Cardiac muscle cell (in vitro differentiated cells and primary cell): ENCODE data around the gene MYH9. TPM values are rescaled to one million over a fixed set of nuclear protein-coding genes. Genes with fewer than 3 reads are reported as not detected.

ENCODE experiments used
- DNase-seq, 2 donors: peaks; one replicate each; pipeline versions ENCODE4 v3.0.0 to v3.0.0-alpha.2; 2010 to 2017; ENCODE audit warnings: low read depth in 1 of 2, low spot score in 1 of 2
- H3K27ac ChIP-seq: fragments of 200-600 bp; sonication (generic); 2 replicates; pipeline ENCODE4 v1.5.1; 2016
- H3K27me3 ChIP-seq: fragments of 200-600 bp; sonication (generic); 2 replicates; pipeline ENCODE4 v1.6.0; 2016; ENCODE audit warnings: control low read depth
- H3K36me3 ChIP-seq: fragments of 200-600 bp; sonication (generic); 2 replicates; pipeline ENCODE4 v1.5.1; 2016; ENCODE audit warnings: control low read depth
- H3K4me1 ChIP-seq: fragments of 200-600 bp; sonication (generic); 2 replicates; pipeline ENCODE4 v1.8.1; 2017; ENCODE audit warnings: low read depth, mild to moderate bottlenecking, mixed run types
- H3K4me3 ChIP-seq: fragments of 200-600 bp; sonication (generic); 2 replicates; pipeline ENCODE4 v1.5.1; 2016; ENCODE audit warnings: mild to moderate bottlenecking
- H3K9me3 ChIP-seq: fragments of 200-600 bp; sonication (generic); 2 replicates; pipeline ENCODE4 v1.5.1; 2017; ENCODE audit warnings: low read depth, mild to moderate bottlenecking, control low read depth
- CTCF ChIP-seq: IDR thresholded peaks from 2 replicates; pipeline ENCODE4 v1.5.1; 2012; ENCODE audit warnings: low read depth, mild to moderate bottlenecking, low read length
- polyA plus RNA-seq: library from polyadenylated mRNA; unstranded; fragments of >200 nt; fragmentation: Nextera tagmentation; extraction: Ambion mirVana; gene quantifications from 2 replicates; pipeline ENCODE4 v1.2.1, GENCODE V29; 2016
- total RNA-seq: library from RNA; depleted of rRNA; stranded (reverse); fragments of >200 nt; gene quantifications from 2 replicates; pipeline ENCODE4 v1.2.3, GENCODE V29; 2016

Gene MYH9
- total and polyA plus RNA-seq, 2 experiments from 2014 or later: 88.7 to 174 TPM

GRCh38 chr22:36285017-36285416 lies 102.8 kb downstream of the MYH9 start:
- no peaks in the 10 kb centered on the region for H3K4me1 ChIP-seq
- DNase-seq: no peak
- no peaks in the 10 kb centered on the region for H3K9me3 ChIP-seq
- no peak for TF ChIP-seq CTCF
- H3K4me3 ChIP-seq: no peak overlapping the region
- H3K27ac ChIP-seq: no peak overlapping the region
- H3K27me3 ChIP-seq: no peaks in the 10 kb centered on the region
- H3K36me3 ChIP-seq: peaks cover 73% of the 10 kb centered on the region

DNA sequence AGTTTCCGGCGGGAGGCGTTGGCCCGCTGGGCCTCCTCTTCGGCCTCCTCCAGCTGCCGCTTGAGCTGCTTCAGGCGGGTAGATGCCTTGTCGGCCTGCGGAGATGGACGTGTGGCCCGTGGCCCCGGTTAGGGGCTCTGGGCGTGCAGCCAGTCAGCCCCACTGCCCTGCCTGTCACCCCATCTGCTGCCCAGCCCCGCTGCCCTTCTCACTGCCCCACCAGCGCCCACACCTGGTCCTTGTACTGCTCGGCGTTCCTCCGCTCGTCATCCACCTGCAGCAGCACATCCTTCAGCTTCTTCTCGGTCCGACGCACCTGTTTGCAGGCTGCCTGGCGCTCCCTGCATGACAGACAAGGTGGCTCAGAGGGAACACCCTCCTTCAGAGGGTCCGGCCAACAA lies 103.6 kb downstream of the MYH9 start:
- no peaks in the 10 kb centered on the region for H3K4me1 ChIP-seq
- H3K36me3 ChIP-seq: peaks cover 66% of the 10 kb centered on the region
- no peak overlapping the region for H3K27ac ChIP-seq
- no peak for TF ChIP-seq CTCF
- no peaks in the 10 kb centered on the region for H3K27me3 ChIP-seq
- no peak overlapping the region for H3K4me3 ChIP-seq
- no peaks in the 10 kb centered on the region for H3K9me3 ChIP-seq
- no peak for DNase-seq

GRCh38 chr22:36282328-36282831 lies 105.4 kb downstream of the MYH9 start:
- Histone ChIP-seq H3K9me3 (no peaks in the 10 kb centered on the region), H3K4me3 (no peak overlapping the region), H3K27ac (no peak overlapping the region), H3K36me3 (peaks cover 49% of the 10 kb centered on the region), H3K4me1 (no peaks in the 10 kb centered on the region), H3K27me3 (no peaks in the 10 kb centered on the region)
- TF ChIP-seq CTCF: no peak
- DNase-seq: no peak

GRCh38 chr22:36281781-36282327 lies 105.9 kb downstream of the MYH9 start:
- no peak for DNase-seq
- peak overlapping the region; percentile 53 for H3K27ac ChIP-seq
- H3K27me3 ChIP-seq: no peaks in the 10 kb centered on the region
- H3K36me3 ChIP-seq: peaks cover 45% of the 10 kb centered on the region
- H3K9me3 ChIP-seq: no peaks in the 10 kb centered on the region
- no peak overlapping the region for H3K4me3 ChIP-seq
- TF ChIP-seq CTCF: no peak
- H3K4me1 ChIP-seq: no peaks in the 10 kb centered on the region

DNA sequence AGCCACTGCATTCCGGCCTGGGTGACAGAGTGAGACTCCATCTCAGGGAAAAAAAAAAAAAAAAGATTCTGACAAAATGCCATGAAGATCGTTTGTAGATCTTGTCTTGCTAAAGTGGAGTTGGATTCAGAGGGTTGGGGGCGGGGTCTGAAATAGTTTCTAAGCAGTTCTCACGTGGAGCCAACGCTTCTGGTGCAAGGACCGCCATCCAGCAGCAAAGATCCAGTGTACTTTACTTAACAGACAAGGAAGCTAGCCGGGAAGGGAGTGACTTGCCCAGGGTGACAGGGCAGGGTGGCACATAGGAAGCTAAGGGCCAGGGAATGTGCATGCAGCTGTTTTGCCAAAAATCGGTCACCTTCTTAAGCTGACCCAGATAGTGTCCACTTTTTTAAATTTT lies 107.4 kb downstream of the MYH9 start:
- Histone ChIP-seq H3K36me3 (peaks cover 33% of the 10 kb centered on the region), H3K9me3 (no peaks in the 10 kb centered on the region), H3K27me3 (no peaks in the 10 kb centered on the region), H3K27ac (no peak overlapping the region), H3K4me3 (no peak overlapping the region), H3K4me1 (no peaks in the 10 kb centered on the region)
- DNase-seq: no peak
- no peak for TF ChIP-seq CTCF
